Thyroid gland (tissue), 4 donors: ENCODE results near the gene UCHL5. TPM values are rescaled to one million over a fixed set of nuclear protein-coding genes. Genes with fewer than 3 reads are reported as not detected.
"Not testable (repeated sequence)": the region's sequence is repeated elsewhere in the genome, so short reads cannot be mapped to it uniquely, and the experiment has no call there.

Experiments
- DNase-seq, 2 donors: peaks; one replicate each; pipeline ENCODE4 v3.0.0-alpha.2; 2019
- H3K27ac ChIP-seq, 3 donors: fragments of 200-600 bp; sonication (generic); 1 replicate in 2 of 3; 2 replicates in 1 of 3; pipeline ENCODE4 v1.5.1; 2016 to 2019; ENCODE audit warnings: mild to moderate bottlenecking in 1 of 3, moderate library complexity in 1 of 3
- H3K27me3 ChIP-seq: fragments of 200-600 bp; sonication (generic); one replicate; pipeline ENCODE4 v1.5.1; 2019
- H3K36me3 ChIP-seq, 2 donors: fragments of 200-600 bp; sonication (generic); one replicate each; pipeline ENCODE4 v1.5.1; 2016 to 2019
- H3K4me1 ChIP-seq, 2 donors: fragments of 200-600 bp; sonication (generic); one replicate each; pipeline ENCODE4 v1.5.1; 2017 to 2019
- H3K4me3 ChIP-seq, 3 donors: fragments of 200-600 bp; sonication (generic); replicated peaks in 1 of 3; 1 replicate in 2 of 3; 2 replicates in 1 of 3; pipeline ENCODE4 v1.5.1; 2016; ENCODE audit warnings: mild to moderate bottlenecking in 1 of 3
- H3K9me3 ChIP-seq: fragments of 200-600 bp; sonication (generic); one replicate; pipeline ENCODE4 v1.5.1; 2017
- CTCF ChIP-seq, 6 experiments: fragments of 200-600 bp in 3 of 6; fragments of 450-650 bp in 3 of 6; sonication (generic) in 3 of 6; IDR thresholded peaks; one replicate each; pipeline ENCODE4 v1.5.1; 2016 to 2019; ENCODE audit warnings: antibody characterized with exemption in 6 of 6, mild to moderate bottlenecking in 2 of 6, inconsistent platforms in 1 of 6, moderate library complexity in 1 of 6
- POLR2A ChIP-seq, 2 donors: fragments of 450-650 bp; IDR thresholded peaks; one replicate each; pipeline ENCODE4 v1.6.1; 2017; ENCODE audit warnings: antibody characterized with exemption in 2 of 2, mild to moderate bottlenecking in 2 of 2, moderate library complexity in 1 of 2
- WGBS, 2 donors: methylation state at CpG; one replicate each; pipeline ENCODE4 v1.1.5; 2017; 5-methylcytosine and 5-hydroxymethylcytosine counted together
- intact Hi-C: fragments of 100-400 bp; cut with DNase I; formaldehyde crosslinking; loops from one replicate; pipeline ENCODE4 v1.15.1; 2023
- total RNA-seq, 4 donors: library from RNA; depleted of rRNA; stranded (reverse); fragments of >200 nt; gene quantifications; one replicate each; pipeline ENCODE4 v1.2.3, GENCODE V29; 2016

Gene UCHL5
- total RNA-seq, 4 donors from 2014 or later = 24.5 to 31.1 (median 26.2) TPM

- no peak for DNase-seq
- H3K9me3 ChIP-seq = no peaks in the 10 kb centered on the region
- no peak overlapping the region for H3K4me3 ChIP-seq
- H3K27ac ChIP-seq = no peak overlapping the region
- WGBS, 2 donors = 96 to 98% methylated on average over 5 of the region's 5 CpGs
- H3K27me3 ChIP-seq = no peaks in the 10 kb centered on the region
- intact Hi-C loops = no loop called here
- no peaks in the 10 kb centered on the region for H3K36me3 ChIP-seq
- no peaks in the 10 kb centered on the region for H3K4me1 ChIP-seq
- TF ChIP-seq CTCF (IDR thresholded peaks at IDR 0.05) (no peak), POLR2A (IDR thresholded peaks at IDR 0.05) (no peak)
Observed at GRCh38 chr1:193005785-193006184, 53.4 kb downstream of the UCHL5 start.

- 92 to 93% methylated on average over 1 of the region's 1 CpG for WGBS, 2 donors
- intact Hi-C loops = no loop called here
- Histone ChIP-seq H3K9me3 (no peaks in the 10 kb centered on the region), H3K36me3 (no peaks in the 10 kb centered on the region), H3K27ac (no peak overlapping the region), H3K27me3 (no peaks in the 10 kb centered on the region), H3K4me3 (no peak overlapping the region), H3K4me1 (no peaks in the 10 kb centered on the region)
- no peak for DNase-seq
- TF ChIP-seq CTCF (IDR thresholded peaks at IDR 0.05) = no peak
- TF ChIP-seq POLR2A (IDR thresholded peaks at IDR 0.05) = no peak
Observed at GRCh38 chr1:192998536-192998935, 60.6 kb downstream of the UCHL5 start.

- WGBS, 2 donors = 86 to 96% methylated on average over 7 of the region's 7 CpGs
- Histone ChIP-seq H3K27ac (no peak overlapping the region), H3K9me3 (no peaks in the 10 kb centered on the region), H3K27me3 (no peaks in the 10 kb centered on the region), H3K4me1 (no peaks in the 10 kb centered on the region), H3K36me3 (no peaks in the 10 kb centered on the region), H3K4me3 (no peak overlapping the region)
- no peak for DNase-seq
- intact Hi-C loops = no loop called here
- no peak for TF ChIP-seq POLR2A (IDR thresholded peaks at IDR 0.05)
- no peak for TF ChIP-seq CTCF (IDR thresholded peaks at IDR 0.05)
Observed at GRCh38 chr1:192994141-192994540, 65.0 kb downstream of the UCHL5 start.

- intact Hi-C loops = no loop called here
- Histone ChIP-seq H3K27ac (no peak overlapping the region), H3K36me3 (no peaks in the 10 kb centered on the region), H3K4me3 (no peak overlapping the region), H3K9me3 (no peaks in the 10 kb centered on the region), H3K4me1 (no peaks in the 10 kb centered on the region), H3K27me3 (no peaks in the 10 kb centered on the region)
- no peak for TF ChIP-seq CTCF (IDR thresholded peaks at IDR 0.05)
- TF ChIP-seq POLR2A (IDR thresholded peaks at IDR 0.05) = no peak
- WGBS, 2 donors = 91 to 92% methylated on average over 10 of the region's 10 CpGs
- DNase-seq = no peak
Observed at GRCh38 chr1:192993426-192994085, 65.6 kb downstream of the UCHL5 start.

- H3K4me1 ChIP-seq, H3K4me3 ChIP-seq, H3K27me3 ChIP-seq, intact Hi-C loops, DNase-seq, H3K36me3 ChIP-seq, H3K9me3 ChIP-seq, H3K27ac ChIP-seq: not testable (repeated sequence)
- 95 to 96% methylated on average over 4 to 15 of the region's 38 CpGs for WGBS, 2 donors
Observed at GRCh38 chr1:192986748-192987334, 72.3 kb downstream of the UCHL5 start.
